Measurements from ENCODE around the gene MAN1A1.

MAN1A1 gene

DNA sequence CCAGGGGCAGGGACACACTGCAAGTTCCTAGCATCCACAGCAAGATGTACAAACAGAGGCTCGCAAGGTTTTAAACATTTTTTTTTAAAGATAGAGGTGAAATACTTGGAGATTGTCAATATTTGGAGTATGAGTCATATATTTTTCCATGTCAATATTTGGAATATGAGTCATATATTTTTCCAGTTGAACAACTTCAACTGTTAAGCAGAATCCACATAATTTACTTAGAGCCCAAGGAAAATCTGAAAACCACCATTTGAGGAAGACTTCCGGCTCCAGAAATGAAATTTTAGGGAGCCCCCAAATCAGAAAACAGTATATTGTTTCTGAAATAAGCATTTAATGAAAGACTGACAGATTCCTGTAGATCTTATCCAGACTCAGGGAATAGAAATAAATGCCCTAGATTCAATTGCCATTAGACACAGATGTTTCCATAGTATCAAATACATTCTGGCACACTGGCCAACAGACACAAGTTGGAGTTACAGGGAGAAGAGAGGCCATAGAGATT lies 219.5 kb downstream of the MAN1A1 start:
- no peak overlapping the region for H3K9ac ChIP-seq (ENCODE audit: insufficient read length)
- H3K27ac ChIP-seq: no peak overlapping the region
- DNase-seq (ENCODE audit: low read depth, low spot score): no peak
- H3K4me3 ChIP-seq: no peak overlapping the region
- no peaks in the 10 kb centered on the region for H3K36me3 ChIP-seq (ENCODE audit: insufficient read depth, low read length)
- no peaks in the 10 kb centered on the region for H3K9me3 ChIP-seq (ENCODE audit: low read depth, low read length)
- TF ChIP-seq FOXP2 (optimal IDR thresholded peaks at IDR 0.05; ENCODE audit: control extremely low read depth, extremely low read length, insufficient read depth): no peak
- no peak for TF ChIP-seq POLR2AphosphoS5 (IDR thresholded peaks at IDR 0.05; ENCODE audit: borderline replicate concordance, low read depth, low read length)
- no peak for TF ChIP-seq EZH2 (IDR thresholded peaks at IDR 0.05)

- TF ChIP-seq EZH2 (IDR thresholded peaks at IDR 0.05): no peak
- no peaks in the 10 kb centered on the region for H3K36me3 ChIP-seq (ENCODE audit: insufficient read depth, low read length)
- no peak overlapping the region for H3K9ac ChIP-seq (ENCODE audit: insufficient read length)
- DNase-seq (ENCODE audit: low read depth, low spot score): peak; percentile 72
- no peak overlapping the region for H3K4me3 ChIP-seq
- H3K9me3 ChIP-seq (ENCODE audit: low read depth, low read length): no peaks in the 10 kb centered on the region
- no peak overlapping the region for H3K27ac ChIP-seq
These were observed 220.2 kb downstream of the MAN1A1 start for GRCh38 chr6:119129148-119129967.

- Histone ChIP-seq H3K27ac (no peak overlapping the region), H3K9me3 (ENCODE audit: low read depth, low read length) (no peaks in the 10 kb centered on the region), H3K4me3 (no peak overlapping the region), H3K36me3 (ENCODE audit: insufficient read depth, low read length) (no peaks in the 10 kb centered on the region), H3K9ac (ENCODE audit: insufficient read length) (no peak overlapping the region)
- no peak for TF ChIP-seq EZH2 (IDR thresholded peaks at IDR 0.05)
- TF ChIP-seq FOXP2 (optimal IDR thresholded peaks at IDR 0.05; ENCODE audit: control extremely low read depth, extremely low read length, insufficient read depth): no peak
- TF ChIP-seq POLR2AphosphoS5 (IDR thresholded peaks at IDR 0.05; ENCODE audit: borderline replicate concordance, low read depth, low read length): no peak
- no peak for DNase-seq (ENCODE audit: low read depth, low spot score)
These were observed 221.2 kb downstream of the MAN1A1 start for GRCh38 chr6:119128252-119128912.

- DNase-seq (ENCODE audit: low read depth, low spot score): no peak
- TF ChIP-seq EZH2 (IDR thresholded peaks at IDR 0.05) (no peak), POLR2AphosphoS5 (IDR thresholded peaks at IDR 0.05; ENCODE audit: borderline replicate concordance, low read depth, low read length) (no peak), FOXP2 (optimal IDR thresholded peaks at IDR 0.05; ENCODE audit: control extremely low read depth, extremely low read length, insufficient read depth) (no peak)
- H3K27ac ChIP-seq: no peak overlapping the region
These were observed 221.9 kb downstream of the MAN1A1 start for GRCh38 chr6:119127627-119128026.

More at GRCh38 chr6:119127627-119128026, 221.9 kb downstream of the MAN1A1 start:
- no peak overlapping the region for H3K4me3 ChIP-seq
- H3K9ac ChIP-seq (ENCODE audit: insufficient read length): no peak overlapping the region
- no peaks in the 10 kb centered on the region for H3K9me3 ChIP-seq (ENCODE audit: low read depth, low read length)
- H3K36me3 ChIP-seq (ENCODE audit: insufficient read depth, low read length): no peaks in the 10 kb centered on the region

Data from SK-N-MC (cell line).